K562 treated with DMSO at 1 percent for 12 hours (cell line): Measurements from ENCODE around the gene OGDHL. TPM values are rescaled to one million over a fixed set of nuclear protein-coding genes. Genes with fewer than 3 reads are reported as not detected.

Experiments used
- total RNA-seq: library from RNA; unstranded; fragments of 300-600 nt; gene quantifications from 2 replicates; pipeline ENCODE4 v1.2.3, GENCODE V29; 2022; ENCODE audit not compliant: insufficient read depth

OGDHL gene
- 0.38 and 0.52 TPM in 2 replicates for total RNA-seq

DNA sequence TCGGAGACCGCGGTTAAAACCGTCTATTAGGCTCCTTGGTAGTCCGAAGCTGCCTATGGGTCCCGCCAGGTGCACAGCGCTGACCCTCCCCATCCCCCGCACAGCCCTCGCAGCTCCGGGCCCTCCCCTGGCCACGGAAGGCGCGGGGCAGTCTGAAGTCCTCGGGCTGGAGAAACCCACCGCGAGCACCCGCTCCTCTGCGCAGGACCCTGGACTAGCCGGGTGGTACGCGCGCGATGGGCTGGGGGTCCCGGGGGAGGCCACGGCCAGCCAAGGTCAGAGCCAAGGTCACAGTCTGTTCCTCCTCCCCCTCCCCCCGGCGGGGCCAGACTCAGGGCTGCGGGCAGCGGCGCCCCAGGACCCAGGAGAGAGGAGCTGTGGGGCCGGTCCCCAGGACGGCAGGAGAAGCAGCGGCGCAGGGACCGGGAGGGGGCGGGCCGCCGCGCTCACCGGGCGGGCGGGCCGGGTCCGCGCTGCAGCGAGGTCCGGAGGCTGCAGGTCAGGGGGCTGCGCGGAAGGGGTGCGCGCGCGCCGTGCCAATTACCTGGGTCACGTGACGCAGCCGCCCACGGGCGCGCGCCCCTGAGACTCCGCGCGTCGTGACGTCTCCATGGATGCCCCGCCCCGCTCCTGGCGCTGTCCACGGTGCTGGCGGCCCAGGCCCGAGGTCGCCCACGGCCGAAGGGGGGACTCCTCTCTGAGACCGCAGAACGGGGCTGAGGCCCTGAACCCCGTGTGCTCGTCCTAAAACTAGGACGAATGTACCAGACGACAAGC is at the start of gene OGDHL:
TSS of gene OGDHL (minus strand) at position 535 of the 777 bp plus-strand sequence. CDS start 3,731 bp downstream, outside the sequence.

Other genes starting within 250 kb of the OGDHL start
- gene ERCC6, start 223.2 kb downstream of the OGDHL start, total RNA-seq: 5.9 and 13.3 TPM in 2 replicates
- not detected in 2 replicates for gene SLC18A3, start 152.0 kb downstream of the OGDHL start, total RNA-seq
- not detected in 2 replicates for gene CHAT, start 148.3 kb downstream of the OGDHL start, total RNA-seq
- gene C10orf53, start 82.7 kb downstream of the OGDHL start, total RNA-seq: not detected in 2 replicates
- 10.5 and 31.5 TPM in 2 replicates for gene PARG, start 179.7 kb upstream of the OGDHL start, total RNA-seq
- 4.6 and 11.5 TPM in 2 replicates for gene TIMM23B, start 179.7 kb upstream of the OGDHL start, total RNA-seq
- gene AGAP6, start 226.1 kb upstream of the OGDHL start, total RNA-seq: 7.7 and 16.4 TPM in 2 replicates